HL-60 (cell line): ENCODE results near the gene SART1.

Experiments used
- DNase-seq, 2 experiments: peaks; one replicate each; pipeline ENCODE4 v3.0.0-alpha.2; 2010 to 2020; ENCODE audit warnings: low read depth in 1 of 2, low spot score in 1 of 2
- H3K27ac ChIP-seq: fragments of 250-450 bp; sonication (Bioruptor Pico); replicated peaks from 2 replicates; pipeline ENCODE4 v1.5.1; 2020; ENCODE audit warnings: mild to moderate bottlenecking, moderate library complexity
- H3K27me3 ChIP-seq: fragments of 250-450 bp; sonication (Bioruptor Pico); 2 replicates; pipeline ENCODE4 v1.5.1; 2021; ENCODE audit warnings: mild to moderate bottlenecking, moderate library complexity; ENCODE audit not compliant: insufficient read depth, poor library complexity, severe bottlenecking
- H3K4me3 ChIP-seq: replicated peaks from 2 replicates; pipeline ENCODE4 v1.5.1; 2011; ENCODE audit warnings: mild to moderate bottlenecking, control low read depth, low read length; ENCODE audit not compliant: insufficient read depth
- CTCF ChIP-seq: IDR thresholded peaks from one replicate; pipeline ENCODE4 v1.5.1; 2011; ENCODE audit warnings: low read length, control low read depth, inconsistent platforms; ENCODE audit not compliant: insufficient read depth
- GABPA ChIP-seq: IDR thresholded peaks from 2 replicates; pipeline ENCODE4 v1.6.1; 2012; ENCODE audit warnings: low read depth
- POLR2AphosphoS5 ChIP-seq: IDR thresholded peaks from 2 replicates; pipeline ENCODE4 v1.6.1; 2012; ENCODE audit warnings: low read depth
- REST ChIP-seq: IDR thresholded peaks from 2 replicates; pipeline ENCODE4 v1.6.1; 2012; ENCODE audit warnings: low read depth; ENCODE audit not compliant: insufficient replicate concordance
- SPI1 ChIP-seq: IDR thresholded peaks from 2 replicates; pipeline ENCODE4 v1.6.1; 2012; ENCODE audit warnings: low read depth, mild to moderate bottlenecking, borderline replicate concordance

The SART1 gene

GRCh38 chr11:65981101-65981740 lies 19.7 kb downstream of the SART1 start:
- Histone ChIP-seq H3K27ac (no peak overlapping the region), H3K4me3 (no peak overlapping the region), H3K27me3 (no peaks in the 10 kb centered on the region)
- no peak for TF ChIP-seq CTCF
- TF ChIP-seq SPI1 = no peak
- no peak for DNase-seq

- no peak overlapping the region for H3K4me3 ChIP-seq
- no peak for TF ChIP-seq CTCF
- TF ChIP-seq POLR2AphosphoS5 = no peak
- no peak for TF ChIP-seq REST
- TF ChIP-seq SPI1 = no peak
- no peak for TF ChIP-seq GABPA
- DNase-seq = no peak
- H3K27ac ChIP-seq = no peak overlapping the region
- no peaks in the 10 kb centered on the region for H3K27me3 ChIP-seq
Measured at GRCh38 chr11:65981972-65982823, 20.7 kb downstream of the SART1 start.

- Histone ChIP-seq H3K27me3 (no peaks in the 10 kb centered on the region), H3K27ac (no peak overlapping the region), H3K4me3 (no peak overlapping the region)
- no peak for DNase-seq
- TF ChIP-seq SPI1 (no peak), POLR2AphosphoS5 (no peak), GABPA (no peak), REST (no peak), CTCF (no peak)
Measured at GRCh38 chr11:65982824-65983588, 21.5 kb downstream of the SART1 start.
